Keratinocyte (primary cell): ENCODE results near the gene ADGRD1. TPM values are rescaled to one million over a fixed set of nuclear protein-coding genes. Genes with fewer than 3 reads are reported as not detected.

Experiments
- DNase-seq: peaks from one replicate; pipeline ENCODE4 v3.0.0-alpha.2; 2011; ENCODE audit warnings: low read depth, missing footprints, low spot score
- FAIRE-seq: peaks from 2 replicates; lab custom pipeline; 2011; peaks lifted over from hg19 to GRCh38; lab: Jason Lieb, UNC
- H2AFZ ChIP-seq: 2 replicates; pipeline ENCODE4 v1.6.0; 2012; ENCODE audit warnings: low read length, control low read depth, inconsistent platforms; ENCODE audit not compliant: control insufficient read depth
- H3K27ac ChIP-seq: 2 replicates; pipeline ENCODE4 v1.5.1; 2011; ENCODE audit warnings: low read length; ENCODE audit not compliant: control insufficient read depth, insufficient read depth
- H3K27me3 ChIP-seq: 3 replicates; pipeline ENCODE4 v1.6.0; 2011; ENCODE audit warnings: low read length; ENCODE audit not compliant: control insufficient read depth, insufficient read depth; ENCODE audit errors: extremely low read depth
- H3K36me3 ChIP-seq, 2 experiments: 2 replicates in 1 of 2; 3 replicates in 1 of 2; pipeline ENCODE4 v1.5.1; 2011; ENCODE audit warnings: low read length in 2 of 2, mild to moderate bottlenecking in 1 of 2; ENCODE audit not compliant: control insufficient read depth in 2 of 2, insufficient read depth in 2 of 2; ENCODE audit errors: extremely low read depth in 1 of 2
- H3K4me1 ChIP-seq: 3 replicates; pipeline ENCODE4 v1.5.1; 2011; ENCODE audit warnings: low read length; ENCODE audit not compliant: control insufficient read depth, insufficient read depth; ENCODE audit errors: extremely low read depth
- H3K4me2 ChIP-seq: 3 replicates; pipeline ENCODE4 v1.6.0; 2011; ENCODE audit warnings: low read depth, low read length; ENCODE audit not compliant: control insufficient read depth, insufficient read depth; ENCODE audit errors: extremely low read depth
- H3K4me3 ChIP-seq, 3 experiments: fragments of 200-600 bp in 1 of 3; sonication (generic) in 1 of 3; 2 replicates in 2 of 3; 3 replicates in 1 of 3; pipeline ENCODE4 v1.5.1; 2011 to 2016; ENCODE audit warnings: low read length in 3 of 3, mild to moderate bottlenecking in 3 of 3, control low read depth in 2 of 3, inconsistent platforms in 1 of 3, low read depth in 1 of 3, mixed read lengths in 1 of 3, mixed run types in 1 of 3, moderate library complexity in 1 of 3; ENCODE audit not compliant: control insufficient read depth in 2 of 3, insufficient read depth in 2 of 3; ENCODE audit errors: extremely low read depth in 1 of 3
- H3K79me2 ChIP-seq: 2 replicates; pipeline ENCODE4 v1.6.0; 2012; ENCODE audit warnings: low read length; ENCODE audit not compliant: control insufficient read depth, insufficient read depth
- H3K9ac ChIP-seq: 3 replicates; pipeline ENCODE4 v1.6.0; 2011; ENCODE audit warnings: low read length; ENCODE audit not compliant: control insufficient read depth, insufficient read depth; ENCODE audit errors: extremely low read depth
- H3K9me1 ChIP-seq: 3 replicates; pipeline ENCODE4 v1.6.0; 2011; ENCODE audit warnings: low read length; ENCODE audit not compliant: control insufficient read depth, insufficient read depth; ENCODE audit errors: extremely low read depth
- H3K9me3 ChIP-seq: 2 replicates; pipeline ENCODE4 v1.5.1; 2012; ENCODE audit warnings: low read depth, low read length; ENCODE audit not compliant: control insufficient read depth
- H4K20me1 ChIP-seq: 3 replicates; pipeline ENCODE4 v1.6.0; 2011; ENCODE audit warnings: low read length; ENCODE audit not compliant: control insufficient read depth, insufficient read depth; ENCODE audit errors: extremely low read depth
- CTCF ChIP-seq, 3 experiments: IDR thresholded peaks in 1 of 3; conservative IDR thresholded peaks in 1 of 3; optimal IDR thresholded peaks in 1 of 3; 2 replicates in 2 of 3; 3 replicates in 1 of 3; pipeline versions ENCODE3 to v1.5.1; 2011; ENCODE audit warnings: low read length in 3 of 3, mild to moderate bottlenecking in 3 of 3, moderate library complexity in 2 of 3, control low read depth in 1 of 3, inconsistent platforms in 1 of 3; ENCODE audit not compliant: insufficient read depth in 2 of 3; ENCODE audit errors: extremely low read depth in 1 of 3
- EZH2 ChIP-seq: IDR thresholded peaks from one replicate; pipeline ENCODE4 v1.6.1; 2012; ENCODE audit warnings: inconsistent platforms, mild to moderate bottlenecking, low read length, moderate library complexity
- dilution Hi-C: fragments of 300-500 bp; cut with MboI; formaldehyde crosslinking; loops from one replicate; pipeline ENCODE4 v1.7.0; 2020; ENCODE audit warnings: low sequenced_read_pairs; ENCODE audit not compliant: extremely low pct_ligation_motif_present
- polyA plus RNA-seq, 5 experiments: library from polyadenylated mRNA; depleted of rRNA in 3 of 5; stranded (reverse) in 3 of 5; stranded (forward) in 1 of 5; unstranded in 1 of 5; fragments of >200 nt; gene quantifications; 1 replicate in 1 of 5; 2 replicates in 3 of 5; 3 replicates in 1 of 5; pipeline versions ENCODE4 v1.2.1 to v1.2.3, GENCODE V29; 2011 to 2012; ENCODE audit warnings: missing spikeins in 2 of 5, low read depth in 1 of 5, low replicate concordance in 1 of 5

The ADGRD1 gene
- polyA plus RNA-seq, 1 donor (not counting 4 experiments of a cell fraction or from before 2014, with no cell fraction given) = not detected

GRCh38 chr12:131090274-131091210 is 136.8 kb downstream of the ADGRD1 start:
- H3K27me3 ChIP-seq = no peaks in the 10 kb centered on the region
- H3K4me3 ChIP-seq = no peak overlapping the region
- TF ChIP-seq EZH2 (no peak), CTCF (optimal IDR thresholded peaks at IDR 0.05 in 1 of 3, IDR thresholded peaks at IDR 0.05 in 1 of 3, conservative IDR thresholded peaks at IDR 0.05 in 1 of 3; ENCODE audit: extremely low read depth in 1 of 3, insufficient read depth in 2 of 3, low read length in 3 of 3) (no peak)
- DNase-seq (no peak), FAIRE-seq (no peak)
- no peak overlapping the region for H3K27ac ChIP-seq
- no peaks in the 10 kb centered on the region for H3K36me3 ChIP-seq
- H2AFZ ChIP-seq = no peak overlapping the region
- dilution Hi-C loops = no loop called here
- H3K9ac ChIP-seq = no peak overlapping the region
- H3K79me2 ChIP-seq = no peaks in the 10 kb centered on the region
- no peaks in the 10 kb centered on the region for H3K9me1 ChIP-seq
- no peak overlapping the region for H3K4me2 ChIP-seq
- no peaks in the 10 kb centered on the region for H4K20me1 ChIP-seq
- peaks cover 1% of the 10 kb centered on the region for H3K9me3 ChIP-seq
- H3K4me1 ChIP-seq = no peaks in the 10 kb centered on the region

GRCh38 chr12:131091413-131091975 is 137.8 kb downstream of the ADGRD1 start:
- TF ChIP-seq EZH2 (no peak), CTCF (optimal IDR thresholded peaks at IDR 0.05 in 1 of 3, IDR thresholded peaks at IDR 0.05 in 1 of 3, conservative IDR thresholded peaks at IDR 0.05 in 1 of 3; ENCODE audit: extremely low read depth in 1 of 3, insufficient read depth in 2 of 3, low read length in 3 of 3) (no peak)
- DNase-seq (no peak), FAIRE-seq (no peak)
- no peak overlapping the region for H3K27ac ChIP-seq
- no peak overlapping the region for H3K4me3 ChIP-seq
- H3K4me1 ChIP-seq = no peaks in the 10 kb centered on the region
- no peaks in the 10 kb centered on the region for H3K9me1 ChIP-seq
- H3K27me3 ChIP-seq = no peaks in the 10 kb centered on the region
- H3K9me3 ChIP-seq = peaks cover 1% of the 10 kb centered on the region
- H3K4me2 ChIP-seq = no peak overlapping the region
- no peak overlapping the region for H2AFZ ChIP-seq
- H3K79me2 ChIP-seq = no peaks in the 10 kb centered on the region
- dilution Hi-C loops = no loop called here
- H4K20me1 ChIP-seq = no peaks in the 10 kb centered on the region
- no peaks in the 10 kb centered on the region for H3K36me3 ChIP-seq
- no peak overlapping the region for H3K9ac ChIP-seq
